ENCODE data around the gene LYRM1.

DNA sequence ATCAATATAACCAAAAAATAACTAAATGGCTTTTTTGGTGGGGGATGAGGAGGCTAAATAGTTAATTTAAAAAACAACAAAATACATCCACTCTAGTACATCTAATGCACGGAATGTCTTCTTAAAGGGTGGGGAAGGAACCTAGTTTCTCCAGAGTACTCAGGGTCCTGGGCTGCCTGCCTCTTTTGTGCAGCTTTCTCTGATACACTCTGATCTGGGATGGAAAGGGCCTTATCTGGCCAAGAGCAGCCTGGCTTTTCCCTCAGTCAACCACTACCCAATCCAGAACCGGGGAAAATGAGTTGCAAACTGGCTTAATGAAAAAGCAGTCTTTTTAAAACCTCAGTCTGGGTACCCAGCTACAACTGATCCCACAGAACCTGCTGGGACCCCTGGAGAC is 43.3 kb upstream of the LYRM1 start:
- TF ChIP-seq, protein P1, sequence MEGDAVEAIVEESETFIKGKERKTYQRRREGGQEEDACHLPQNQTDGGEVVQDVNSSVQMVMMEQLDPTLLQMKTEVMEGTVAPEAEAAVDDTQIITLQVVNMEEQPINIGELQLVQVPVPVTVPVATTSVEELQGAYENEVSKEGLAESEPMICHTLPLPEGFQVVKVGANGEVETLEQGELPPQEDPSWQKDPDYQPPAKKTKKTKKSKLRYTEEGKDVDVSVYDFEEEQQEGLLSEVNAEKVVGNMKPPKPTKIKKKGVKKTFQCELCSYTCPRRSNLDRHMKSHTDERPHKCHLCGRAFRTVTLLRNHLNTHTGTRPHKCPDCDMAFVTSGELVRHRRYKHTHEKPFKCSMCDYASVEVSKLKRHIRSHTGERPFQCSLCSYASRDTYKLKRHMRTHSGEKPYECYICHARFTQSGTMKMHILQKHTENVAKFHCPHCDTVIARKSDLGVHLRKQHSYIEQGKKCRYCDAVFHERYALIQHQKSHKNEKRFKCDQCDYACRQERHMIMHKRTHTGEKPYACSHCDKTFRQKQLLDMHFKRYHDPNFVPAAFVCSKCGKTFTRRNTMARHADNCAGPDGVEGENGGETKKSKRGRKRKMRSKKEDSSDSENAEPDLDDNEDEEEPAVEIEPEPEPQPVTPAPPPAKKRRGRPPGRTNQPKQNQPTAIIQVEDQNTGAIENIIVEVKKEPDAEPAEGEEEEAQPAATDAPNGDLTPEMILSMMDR (IDR thresholded peaks at IDR 0.05), result no peak
- no peak for TF ChIP-seq POLR2A (IDR thresholded peaks at IDR 0.05)
- no peak for TF ChIP-seq POLR2AphosphoS5 (IDR thresholded peaks at IDR 0.05)

Data from breast epithelium (tissue), 3 donors.